CD4-positive, alpha-beta T cell treated with Interleukin-1 beta for 1 hour (primary cell): ENCODE data around the gene TRIO.
"Not testable (repeated sequence)": the region's sequence is repeated elsewhere in the genome, so short reads cannot be mapped to it uniquely, and the experiment has no call there.

Experiments
- DNase-seq, 2 donors: peaks; one replicate each; pipeline ENCODE4 v3.0.0-alpha.2; 2020 to 2022

Gene TRIO

GRCh38 chr5:14420101-14420811 is 277.1 kb downstream of the TRIO start:
- DNase-seq, result no peak

- DNase-seq, result no peak
Observed at GRCh38 chr5:14421851-14422250, 278.7 kb downstream of the TRIO start.

- no peak for DNase-seq
Observed at GRCh38 chr5:14424011-14424685, 281.0 kb downstream of the TRIO start.

- no peak for DNase-seq
Observed at GRCh38 chr5:14425559-14425958, 282.4 kb downstream of the TRIO start.

- no peak for DNase-seq
Observed at GRCh38 chr5:14426521-14426920, 283.4 kb downstream of the TRIO start.

- no peak for DNase-seq
Observed at GRCh38 chr5:14428302-14429081, 285.4 kb downstream of the TRIO start.

- DNase-seq, result no peak
Observed at GRCh38 chr5:14429101-14430050, 286.2 kb downstream of the TRIO start.

GRCh38 chr5:14431534-14431933 is 288.4 kb downstream of the TRIO start:
- DNase-seq, result no peak

- DNase-seq, result no peak
Observed at GRCh38 chr5:14432931-14433589, 289.9 kb downstream of the TRIO start.

GRCh38 chr5:14435481-14435880 is 292.3 kb downstream of the TRIO start:
- no peak for DNase-seq

GRCh38 chr5:14436122-14436521 is 293.0 kb downstream of the TRIO start:
- DNase-seq, result not testable (repeated sequence)

- DNase-seq, result no peak
Observed at GRCh38 chr5:14436801-14437542, 293.8 kb downstream of the TRIO start.

GRCh38 chr5:14438195-14438606 is 295.1 kb downstream of the TRIO start:
- DNase-seq, result no peak

GRCh38 chr5:14439087-14439871 is 296.1 kb downstream of the TRIO start:
- no peak for DNase-seq

GRCh38 chr5:14440223-14440581 is 297.1 kb downstream of the TRIO start:
- DNase-seq, result no peak

GRCh38 chr5:14440582-14441431 is 297.7 kb downstream of the TRIO start:
- DNase-seq, result no peak

GRCh38 chr5:14441641-14442040 is 298.5 kb downstream of the TRIO start:
- DNase-seq, result no peak

- DNase-seq, result no peak
Observed at GRCh38 chr5:14442536-14442935, 299.4 kb downstream of the TRIO start.

- no peak for DNase-seq
Observed at GRCh38 chr5:14443671-14444093, 300.5 kb downstream of the TRIO start.

GRCh38 chr5:14444161-14444560 is 301.0 kb downstream of the TRIO start:
- DNase-seq, result no peak
